B cell (primary cell): ENCODE measurements around the gene PPP3R2. TPM values are rescaled to one million over a fixed set of nuclear protein-coding genes. Genes with fewer than 3 reads are reported as not detected.

Experiments
- ATAC-seq: fragments of 200-7000 bp; cut with Tn5 transposase; one replicate; pipeline ENCODE4 v1.10.0; 2021; ENCODE audit warnings: low read depth, mild to moderate bottlenecking, moderate number of reproducible peaks, moderate library complexity
- CTCF ChIA-PET: fragments of 350-600 bp; sonication (Branson Sonifier 250); formaldehyde crosslinking; loops from one replicate; lab custom pipeline; 2021; ENCODE audit warnings: antibody characterized with exemption, inconsistent platforms; lab: Charles Lee
- POLR2A ChIA-PET: fragments of 350-600 bp; sonication (Branson Sonifier 250); formaldehyde crosslinking; loops from one replicate; lab custom pipeline; 2021; ENCODE audit warnings: antibody characterized with exemption; lab: Charles Lee
- DNase-seq: peaks from one replicate; pipeline ENCODE4 v3.0.0; 2013
- H2AFZ ChIP-seq: 2 replicates; pipeline ENCODE4 v1.6.1; 2012; ENCODE audit warnings: mild to moderate bottlenecking, low read depth, low read length; ENCODE audit not compliant: insufficient read depth, poor library complexity, severe bottlenecking
- H3K27ac ChIP-seq, 2 donors: 1 replicate in 1 of 2; 2 replicates in 1 of 2; pipeline ENCODE4 v1.5.1; 2012 to 2013; ENCODE audit warnings: low read length in 2 of 2, mild to moderate bottlenecking in 2 of 2, moderate library complexity in 1 of 2
- H3K27me3 ChIP-seq, 4 experiments: fragments of 200-600 bp in 1 of 4; sonication (generic) in 1 of 4; replicated peaks in 1 of 4; 1 replicate in 2 of 4; 2 replicates in 2 of 4; pipeline versions ENCODE4 v1.6.1 to v1.7.0; 2013 to 2016; ENCODE audit warnings: low read length in 3 of 4, mild to moderate bottlenecking in 2 of 4, mixed read lengths in 1 of 4, moderate library complexity in 1 of 4; ENCODE audit not compliant: insufficient read depth in 4 of 4, control insufficient read depth in 3 of 4; ENCODE audit errors: control extremely low read depth in 1 of 4
- H3K36me3 ChIP-seq, 2 experiments: replicated peaks in 1 of 2; 1 replicate in 1 of 2; 2 replicates in 1 of 2; pipeline versions ENCODE4 v1.6.1 to v1.7.1; 2013; ENCODE audit warnings: low read length in 1 of 2; ENCODE audit not compliant: insufficient read depth in 2 of 2, control insufficient read depth in 1 of 2; ENCODE audit errors: control extremely low read depth in 1 of 2, extremely low read depth in 1 of 2
- H3K4me1 ChIP-seq, 2 donors: fragments of 200-600 bp in 1 of 2; sonication (generic) in 1 of 2; 1 replicate in 1 of 2; 2 replicates in 1 of 2; pipeline versions ENCODE4 v1.5.1 to v1.6.1; 2013 to 2017; ENCODE audit warnings: low read length in 2 of 2; ENCODE audit not compliant: control insufficient read depth in 2 of 2, insufficient read depth in 2 of 2
- H3K4me2 ChIP-seq: replicated peaks from 2 replicates; pipeline ENCODE3; 2012; ENCODE audit warnings: mild to moderate bottlenecking, low read depth, low read length; ENCODE audit not compliant: poor library complexity, severe bottlenecking
- H3K4me3 ChIP-seq, 5 experiments: fragments of 200-600 bp in 1 of 5; sonication (generic) in 1 of 5; 1 replicate in 3 of 5; 2 replicates in 2 of 5; pipeline versions ENCODE4 v1.5.1 to v1.7.0; 2011 to 2016; ENCODE audit warnings: low read length in 4 of 5, mild to moderate bottlenecking in 4 of 5, low read depth in 2 of 5, control low read depth in 1 of 5, moderate library complexity in 1 of 5; ENCODE audit not compliant: insufficient read depth in 1 of 5; ENCODE audit errors: control extremely low read depth in 1 of 5, extremely low read depth in 1 of 5
- H3K79me2 ChIP-seq: fragments of 200-600 bp; sonication (generic); one replicate; pipeline ENCODE4 v1.6.0; 2016; ENCODE audit warnings: low read length; ENCODE audit not compliant: control insufficient read depth, insufficient read depth
- H3K9ac ChIP-seq: fragments of 200-600 bp; sonication (generic); 2 replicates; pipeline ENCODE4 v1.6.1; 2017; ENCODE audit warnings: mild to moderate bottlenecking, low read length, moderate library complexity
- H3K9me3 ChIP-seq, 3 donors: one replicate each; pipeline versions ENCODE4 v1.6.1 to v1.7.1; 2013; ENCODE audit warnings: low read length in 2 of 3; ENCODE audit not compliant: control insufficient read depth in 2 of 3, insufficient read depth in 1 of 3; ENCODE audit errors: control extremely low read depth in 1 of 3
- H4K20me1 ChIP-seq: 2 replicates; pipeline ENCODE4 v1.6.0; 2012; ENCODE audit warnings: mild to moderate bottlenecking, low read length; ENCODE audit not compliant: insufficient read depth, control insufficient read depth, poor library complexity, severe bottlenecking
- H3K27ac Mint-ChIP-seq: one replicate; pipeline ENCODE4 v1.8.0; 2021; ENCODE audit warnings: mixed read lengths
- H3K27me3 Mint-ChIP-seq: one replicate; pipeline ENCODE4 v1.8.0; 2021; ENCODE audit warnings: mixed read lengths
- H3K4me1 Mint-ChIP-seq: one replicate; pipeline ENCODE4 v1.8.0; 2021; ENCODE audit warnings: mixed read lengths
- H3K4me3 Mint-ChIP-seq: one replicate; pipeline ENCODE4 v1.8.0; 2021; ENCODE audit warnings: mixed read lengths
- H3K9me3 Mint-ChIP-seq: one replicate; pipeline ENCODE4 v1.8.0; 2022; ENCODE audit warnings: mixed read lengths; ENCODE audit not compliant: insufficient read depth
- EZH2 ChIP-seq: IDR thresholded peaks from 2 replicates; pipeline ENCODE4 v1.6.1; 2012; ENCODE audit warnings: borderline replicate concordance, low read depth, mild to moderate bottlenecking, moderate library complexity, low read length; ENCODE audit not compliant: insufficient read depth, poor library complexity, severe bottlenecking
- WGBS: methylation state at CpG from one replicate; pipeline ENCODE4 v1.1.5; 2013; ENCODE audit warnings: missing lambda C conversion rate; ENCODE audit not compliant: insufficient coverage; 5-methylcytosine and 5-hydroxymethylcytosine counted together
- intact Hi-C: fragments of 100-400 bp; cut with micrococcal nuclease; formaldehyde crosslinking; loops from one replicate; pipeline ENCODE4 v1.10.0; 2022
- polyA plus RNA-seq: library from polyadenylated mRNA; depleted of rRNA; stranded (reverse); fragments of >200 nt; gene quantifications from 2 replicates; pipeline ENCODE4 v1.2.3, GENCODE V29; 2012
- total RNA-seq, 2 donors: library from RNA; stranded (reverse); fragments of 120-200 nt in 1 of 2; gene quantifications; 1 replicate in 1 of 2; 2 replicates in 1 of 2; pipeline versions ENCODE4 v1.2.3 to v1.2.4, GENCODE V29; 2013 to 2022
- TF ChIP-seq, protein P1 (sequence below): fragments of 200-600 bp; IDR thresholded peaks from one replicate; pipeline ENCODE4 v1.8.0; 2022; ENCODE audit warnings: antibody characterized with exemption, mild to moderate bottlenecking

Gene PPP3R2
- total and polyA plus RNA-seq, 2 donors (not counting 1 experiment from before 2014, with no cell fraction given), result not detected

- Mint-ChIP-seq H3K27me3 (peaks cover 2% of the 10 kb centered on the region), H3K4me1 (no peaks in the 10 kb centered on the region), H3K27ac (no peak overlapping the region), H3K9me3 (no peaks in the 10 kb centered on the region), H3K4me3 (no peak overlapping the region)
- WGBS, result no CpG with 5 or more reads among the region's 1 CpG
- H3K27me3 ChIP-seq, result no peaks in the 10 kb centered on the region
- no peak overlapping the region for H3K27ac ChIP-seq
- no peaks in the 10 kb centered on the region for H3K4me1 ChIP-seq
- no peaks in the 10 kb centered on the region for H3K36me3 ChIP-seq
- CTCF ChIA-PET, result no interaction called here
- TF ChIP-seq, protein P1, sequence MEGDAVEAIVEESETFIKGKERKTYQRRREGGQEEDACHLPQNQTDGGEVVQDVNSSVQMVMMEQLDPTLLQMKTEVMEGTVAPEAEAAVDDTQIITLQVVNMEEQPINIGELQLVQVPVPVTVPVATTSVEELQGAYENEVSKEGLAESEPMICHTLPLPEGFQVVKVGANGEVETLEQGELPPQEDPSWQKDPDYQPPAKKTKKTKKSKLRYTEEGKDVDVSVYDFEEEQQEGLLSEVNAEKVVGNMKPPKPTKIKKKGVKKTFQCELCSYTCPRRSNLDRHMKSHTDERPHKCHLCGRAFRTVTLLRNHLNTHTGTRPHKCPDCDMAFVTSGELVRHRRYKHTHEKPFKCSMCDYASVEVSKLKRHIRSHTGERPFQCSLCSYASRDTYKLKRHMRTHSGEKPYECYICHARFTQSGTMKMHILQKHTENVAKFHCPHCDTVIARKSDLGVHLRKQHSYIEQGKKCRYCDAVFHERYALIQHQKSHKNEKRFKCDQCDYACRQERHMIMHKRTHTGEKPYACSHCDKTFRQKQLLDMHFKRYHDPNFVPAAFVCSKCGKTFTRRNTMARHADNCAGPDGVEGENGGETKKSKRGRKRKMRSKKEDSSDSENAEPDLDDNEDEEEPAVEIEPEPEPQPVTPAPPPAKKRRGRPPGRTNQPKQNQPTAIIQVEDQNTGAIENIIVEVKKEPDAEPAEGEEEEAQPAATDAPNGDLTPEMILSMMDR, result no peak
- no peak for TF ChIP-seq EZH2
- no peak for ATAC-seq
- H3K9me3 ChIP-seq, result no peaks in the 10 kb centered on the region
- intact Hi-C loops, result no loop called here
- H2AFZ ChIP-seq, result no peak overlapping the region
- no peak overlapping the region for H3K9ac ChIP-seq
- no peaks in the 10 kb centered on the region for H3K79me2 ChIP-seq
- POLR2A ChIA-PET, result no interaction called here
- no peak overlapping the region for H3K4me2 ChIP-seq
- DNase-seq, result no peak
- H3K4me3 ChIP-seq, result no peak overlapping the region
- H4K20me1 ChIP-seq, result no peaks in the 10 kb centered on the region
Measured at GRCh38 chr9:101620452-101620851, 25.7 kb upstream of the PPP3R2 start.

DNA sequence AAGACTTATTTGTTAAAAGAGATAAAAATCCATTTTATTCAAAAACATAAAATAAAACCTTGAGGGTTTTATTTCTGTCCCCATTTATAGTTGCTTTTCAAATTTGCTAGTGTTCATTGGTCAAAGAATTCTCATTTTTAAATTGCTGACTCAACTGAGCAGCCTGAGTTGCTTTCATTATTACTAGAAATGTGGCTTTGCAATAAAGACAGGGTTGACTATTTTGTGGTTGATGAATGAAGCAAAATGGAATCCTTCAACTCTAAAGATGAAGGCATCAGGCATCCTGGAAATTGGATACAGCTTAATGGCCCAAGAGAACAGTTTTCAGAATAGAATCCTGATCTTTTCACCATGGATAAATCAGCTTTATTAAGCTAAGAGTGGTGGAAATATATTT lies 23.9 kb upstream of the PPP3R2 start:
- Histone ChIP-seq H3K9ac (no peak overlapping the region), H2AFZ (no peak overlapping the region), H3K9me3 (no peaks in the 10 kb centered on the region), H4K20me1 (no peaks in the 10 kb centered on the region), H3K27me3 (no peaks in the 10 kb centered on the region), H3K4me1 (no peaks in the 10 kb centered on the region), H3K79me2 (no peaks in the 10 kb centered on the region), H3K27ac (no peak overlapping the region), H3K36me3 (no peaks in the 10 kb centered on the region), H3K4me2 (no peak overlapping the region), H3K4me3 (no peak overlapping the region)
- H3K9me3 Mint-ChIP-seq, result no peaks in the 10 kb centered on the region
- TF ChIP-seq, protein P1, result no peak
- TF ChIP-seq EZH2, result no peak
- peaks cover 2% of the 10 kb centered on the region for H3K27me3 Mint-ChIP-seq
- ATAC-seq (no peak), DNase-seq (no peak)
- no peak overlapping the region for H3K27ac Mint-ChIP-seq
- H3K4me3 Mint-ChIP-seq, result no peak overlapping the region
- ChIA-PET POLR2A (no interaction called here), CTCF (no interaction called here)
- intact Hi-C loops, result no loop called here
- no peaks in the 10 kb centered on the region for H3K4me1 Mint-ChIP-seq
